Loucy (cell line): Measurements from ENCODE around the gene ADARB2.

ENCODE experiments used
- EZH2phosphoT487 ChIP-seq: fragments of 200-600 bp; IDR thresholded peaks from 2 replicates; pipeline ENCODE4 v1.6.1; 2018; ENCODE audit warnings: antibody characterized with exemption, mild to moderate bottlenecking, moderate library complexity, borderline replicate concordance
- TF ChIP-seq, protein P1 (sequence below): fragments of 200-600 bp; sonication (generic); conservative IDR thresholded peaks from 2 replicates; pipeline ENCODE4 v1.5.1; 2014; ENCODE audit warnings: mild to moderate bottlenecking, antibody characterized with exemption, low read length

DNA sequence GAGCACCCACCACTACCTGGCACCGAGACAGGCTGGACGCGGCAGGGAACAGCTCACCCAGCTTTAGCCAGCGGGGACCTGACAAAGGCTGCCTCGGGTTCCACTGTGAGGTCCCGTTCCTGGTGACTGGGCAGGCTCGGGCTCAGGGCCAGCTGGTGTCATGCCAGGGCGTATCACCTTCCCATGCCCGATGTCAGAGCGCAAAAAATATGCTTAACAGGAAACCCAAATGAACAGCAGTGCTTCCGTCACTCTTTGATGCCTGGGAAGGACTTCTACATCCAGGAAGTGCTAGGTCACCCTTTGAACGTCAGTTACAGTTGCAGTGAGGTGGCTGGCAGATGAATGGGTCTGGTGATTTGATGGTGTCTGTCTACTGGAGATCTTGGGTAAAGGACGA, 106.0 kb downstream of the ADARB2 start:
- TF ChIP-seq, protein P1, sequence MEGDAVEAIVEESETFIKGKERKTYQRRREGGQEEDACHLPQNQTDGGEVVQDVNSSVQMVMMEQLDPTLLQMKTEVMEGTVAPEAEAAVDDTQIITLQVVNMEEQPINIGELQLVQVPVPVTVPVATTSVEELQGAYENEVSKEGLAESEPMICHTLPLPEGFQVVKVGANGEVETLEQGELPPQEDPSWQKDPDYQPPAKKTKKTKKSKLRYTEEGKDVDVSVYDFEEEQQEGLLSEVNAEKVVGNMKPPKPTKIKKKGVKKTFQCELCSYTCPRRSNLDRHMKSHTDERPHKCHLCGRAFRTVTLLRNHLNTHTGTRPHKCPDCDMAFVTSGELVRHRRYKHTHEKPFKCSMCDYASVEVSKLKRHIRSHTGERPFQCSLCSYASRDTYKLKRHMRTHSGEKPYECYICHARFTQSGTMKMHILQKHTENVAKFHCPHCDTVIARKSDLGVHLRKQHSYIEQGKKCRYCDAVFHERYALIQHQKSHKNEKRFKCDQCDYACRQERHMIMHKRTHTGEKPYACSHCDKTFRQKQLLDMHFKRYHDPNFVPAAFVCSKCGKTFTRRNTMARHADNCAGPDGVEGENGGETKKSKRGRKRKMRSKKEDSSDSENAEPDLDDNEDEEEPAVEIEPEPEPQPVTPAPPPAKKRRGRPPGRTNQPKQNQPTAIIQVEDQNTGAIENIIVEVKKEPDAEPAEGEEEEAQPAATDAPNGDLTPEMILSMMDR: no peak
- no peak for TF ChIP-seq EZH2phosphoT487
